Right lobe of liver (tissue), 6 donors: ENCODE results near the gene OR1I1. TPM values are rescaled to one million over a fixed set of nuclear protein-coding genes. Genes with fewer than 3 reads are reported as not detected.

ENCODE experiments used
- ATAC-seq, 4 donors: fragments of 200-7000 bp; cut with Tn5 transposase; one replicate each; pipeline ENCODE4 v1.9.1; 2020; ENCODE audit warnings: mild to moderate bottlenecking in 4 of 4, moderate library complexity in 4 of 4
- DNase-seq, 3 donors: peaks; one replicate each; pipeline ENCODE4 v3.0.0-alpha.2; 2020
- H3K27ac ChIP-seq, 3 donors: fragments of 200-600 bp; one replicate each; pipeline ENCODE4 v1.8.0; 2022
- H3K27me3 ChIP-seq, 2 donors: fragments of 200-600 bp; one replicate each; pipeline ENCODE4 v1.8.0; 2022
- H3K36me3 ChIP-seq, 4 donors: fragments of 200-600 bp; sonication (generic) in 1 of 4; one replicate each; pipeline versions ENCODE4 v1.5.1 to v1.8.0; 2017 to 2022; ENCODE audit warnings: control low read depth in 1 of 4
- H3K4me1 ChIP-seq, 4 donors: fragments of 200-600 bp; sonication (generic) in 1 of 4; one replicate each; pipeline versions ENCODE4 v1.5.1 to v1.8.0; 2017 to 2022; ENCODE audit warnings: control low read depth in 1 of 4
- H3K4me3 ChIP-seq, 3 donors: fragments of 200-600 bp; one replicate each; pipeline ENCODE4 v1.8.0; 2022
- H3K9me3 ChIP-seq, 4 donors: fragments of 200-600 bp; sonication (generic) in 1 of 4; one replicate each; pipeline versions ENCODE4 v1.5.1 to v1.8.0; 2017 to 2022; ENCODE audit warnings: control low read depth in 1 of 4
- CTCF ChIP-seq, 4 donors: fragments of 200-600 bp in 3 of 4; fragments of 450-650 bp in 1 of 4; IDR thresholded peaks; one replicate each; pipeline versions ENCODE4 v1.5.1 to v1.8.0; 2016 to 2022; ENCODE audit warnings: antibody characterized with exemption in 4 of 4, mild to moderate bottlenecking in 2 of 4
- POLR2A ChIP-seq: fragments of 450-650 bp; IDR thresholded peaks from one replicate; pipeline ENCODE4 v1.6.1; 2017; ENCODE audit warnings: antibody characterized with exemption, mild to moderate bottlenecking
- WGBS: methylation state at CpG from one replicate; pipeline ENCODE4 v1.1.6; 2018; ENCODE audit warnings: low coverage, low lambda C conversion rate; ENCODE audit not compliant: insufficient coverage; ENCODE audit errors: missing lambda C conversion rate; 5-methylcytosine and 5-hydroxymethylcytosine counted together
- intact Hi-C, 2 donors: fragments of 100-400 bp; cut with DNase I; formaldehyde crosslinking; loops; one replicate each; pipeline versions ENCODE4 v1.11.2 to v1.14.1; 2022
- total RNA-seq, 6 experiments: library from RNA; depleted of rRNA in 2 of 6; stranded (reverse); fragments of >200 nt in 2 of 6; fragmentation: NEBNext Ultra II Directional in 3 of 6; extraction: Animal tissue kit (Norgen Biotek cat#: 25700) in 3 of 6; gene quantifications; one replicate each; pipeline versions ENCODE4 v1.1.0 to v1.2.4, GENCODE V29; 2016 to 2023
- donor health status: DM: no; HTN: yes; CAD: no.
- donor health status: DM: no; HTN: no; CAD: no.
- donor health status: DM: no; HTN: no; CAD: no.
- donor health status: DM: no; HTN: yes; CAD: no.
- donor health status: DM: no; HTN: yes; CAD: no.

The OR1I1 gene
- total RNA-seq, 6 experiments from 2014 or later = not detected

- peak; percentile 46 for TF ChIP-seq POLR2A
- TF ChIP-seq CTCF (IDR thresholded peaks at IDR 0.05) = no peak
- under 1% methylated on average over 55 of the region's 78 CpGs for WGBS
Observed at GRCh38 chr19:15107061-15108010, 25.3 kb downstream of the OR1I1 start, which contains the start of gene SYDE1. Gene SYDE1, plus strand, starts transcription at chr19:15107401. Its CDS starts 33 bp downstream, at chr19:15107434.

GRCh38 chr19:15108145-15108844 lies 26.3 kb downstream of the OR1I1 start:
- no peak for TF ChIP-seq POLR2A
- TF ChIP-seq CTCF (IDR thresholded peaks at IDR 0.05) = no peak
- ATAC-seq (peak; percentile 50 to 59 (median 56)), DNase-seq (no peak)
- no peaks in the 10 kb centered on the region for H3K9me3 ChIP-seq
- H3K4me1 ChIP-seq = no peaks in the 10 kb centered on the region
- no peaks in the 10 kb centered on the region for H3K27me3 ChIP-seq
- peak overlapping the region; percentile 46 to 50 (median 48) for H3K4me3 ChIP-seq
- H3K36me3 ChIP-seq = no peaks in the 10 kb centered on the region
- intact Hi-C loops = no loop called here
- peak overlapping the region; percentile 26 to 66 (median 37) for H3K27ac ChIP-seq
- 11% methylated on average over 6 of the region's 10 CpGs for WGBS

More at GRCh38 chr19:15107061-15108010, 25.3 kb downstream of the OR1I1 start, which contains the start of gene SYDE1:
- Histone ChIP-seq H3K4me1 (no peaks in the 10 kb centered on the region), H3K36me3 (no peaks in the 10 kb centered on the region), H3K27me3 (no peaks in the 10 kb centered on the region), H3K27ac (peak within 1 kb of the TSS; percentile 26 to 66 (median 37)), H3K4me3 (peak within 1 kb of the TSS; percentile 46 to 50 (median 48)), H3K9me3 (no peaks in the 10 kb centered on the region)
- DNase-seq (no peak), ATAC-seq (peak; percentile 41 to 60 (median 49))
- intact Hi-C loops = no loop called here

DNA sequence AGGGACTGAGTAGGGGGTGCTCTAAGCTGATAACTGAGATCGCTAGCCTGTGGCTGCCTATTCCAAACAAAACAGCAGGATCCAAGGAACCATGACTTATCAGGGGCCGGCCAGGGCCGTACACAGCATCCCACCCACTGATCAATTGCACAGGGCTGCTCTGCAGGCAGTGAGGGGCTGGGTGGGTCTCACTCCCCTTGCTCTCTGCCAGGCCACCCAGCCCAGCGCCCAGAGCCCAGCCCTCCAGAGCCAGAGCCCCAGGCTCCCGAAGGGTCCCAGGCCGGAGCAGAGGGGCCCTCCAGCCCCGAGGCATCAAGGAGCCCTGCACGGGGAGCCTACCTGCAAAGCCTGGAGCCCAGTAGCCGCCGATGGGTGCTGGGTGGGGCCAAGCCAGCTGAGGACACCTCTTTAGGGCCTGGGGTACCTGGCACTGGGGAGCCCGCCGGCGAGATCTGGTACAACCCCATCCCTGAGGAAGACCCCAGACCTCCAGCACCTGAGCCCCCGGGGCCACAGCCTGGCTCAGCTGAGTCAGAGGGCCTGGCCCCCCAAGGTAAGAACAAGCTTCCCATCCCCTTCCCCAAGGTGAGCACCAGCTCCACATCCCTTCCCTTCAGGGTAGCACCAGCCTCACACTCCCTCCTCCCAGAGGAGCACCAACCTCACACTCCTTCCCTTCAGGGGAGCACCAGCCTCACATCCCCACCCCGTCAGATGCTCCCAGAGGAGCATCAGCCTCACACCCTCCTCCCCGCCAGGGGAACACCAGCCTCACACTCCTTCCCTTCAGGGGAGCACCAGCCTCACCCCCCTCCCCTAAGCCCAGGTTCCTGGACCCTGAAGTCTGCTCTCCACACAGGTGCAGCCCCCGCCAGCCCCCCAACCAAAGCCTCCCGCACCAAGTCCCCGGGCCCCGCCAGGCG lies 27.1 kb downstream of the OR1I1 start:
- H3K4me1 ChIP-seq = no peaks in the 10 kb centered on the region
- H3K27ac ChIP-seq = peak overlapping the region in 1 of 3 donors; percentile 66
- 100% methylated on average over 2 of the region's 21 CpGs for WGBS
- DNase-seq (no peak), ATAC-seq (no peak)
- H3K9me3 ChIP-seq = no peaks in the 10 kb centered on the region
- TF ChIP-seq POLR2A (no peak), CTCF (IDR thresholded peaks at IDR 0.05) (no peak)
- no peak overlapping the region for H3K4me3 ChIP-seq
- peaks cover 0 to 2% (median 0%) of the 10 kb centered on the region in 4 donors for H3K36me3 ChIP-seq
- H3K27me3 ChIP-seq = no peaks in the 10 kb centered on the region
- intact Hi-C loops = no loop called here
